Keratinocyte (primary cell): ENCODE results near the gene SLC6A7.

ENCODE experiments used
- EZH2 ChIP-seq: IDR thresholded peaks from one replicate; pipeline ENCODE4 v1.6.1; 2012; ENCODE audit warnings: inconsistent platforms, mild to moderate bottlenecking, low read length, moderate library complexity
- TF ChIP-seq, protein P1 (sequence below), 3 experiments: IDR thresholded peaks in 1 of 3; conservative IDR thresholded peaks in 1 of 3; optimal IDR thresholded peaks in 1 of 3; 2 replicates in 2 of 3; 3 replicates in 1 of 3; pipeline versions ENCODE3 to v1.5.1; 2011; ENCODE audit warnings: low read length in 3 of 3, mild to moderate bottlenecking in 3 of 3, moderate library complexity in 2 of 3, control low read depth in 1 of 3, inconsistent platforms in 1 of 3; ENCODE audit not compliant: insufficient read depth in 2 of 3; ENCODE audit errors: extremely low read depth in 1 of 3

DNA sequence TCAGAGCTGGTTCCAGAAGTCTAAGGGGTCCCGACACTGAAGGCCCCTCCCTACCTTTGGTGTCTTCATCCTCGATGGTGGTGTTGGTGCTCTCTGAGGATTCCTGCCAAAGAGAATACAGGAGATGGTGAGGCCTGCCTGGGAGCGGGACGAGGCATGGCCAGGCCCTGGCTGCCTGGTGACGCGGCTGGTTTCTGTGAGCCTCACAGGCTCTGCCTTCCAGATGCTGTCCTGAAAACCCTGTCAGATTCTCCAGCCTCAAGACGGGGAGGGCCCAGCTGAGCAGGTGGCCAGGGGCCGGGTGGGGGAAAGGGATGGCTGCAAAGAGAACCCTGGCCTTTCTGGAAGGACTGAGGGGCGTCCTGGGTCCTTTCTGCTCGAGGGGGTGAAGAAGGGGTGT, 48.8 kb downstream of the SLC6A7 start:
- TF ChIP-seq, protein P1, sequence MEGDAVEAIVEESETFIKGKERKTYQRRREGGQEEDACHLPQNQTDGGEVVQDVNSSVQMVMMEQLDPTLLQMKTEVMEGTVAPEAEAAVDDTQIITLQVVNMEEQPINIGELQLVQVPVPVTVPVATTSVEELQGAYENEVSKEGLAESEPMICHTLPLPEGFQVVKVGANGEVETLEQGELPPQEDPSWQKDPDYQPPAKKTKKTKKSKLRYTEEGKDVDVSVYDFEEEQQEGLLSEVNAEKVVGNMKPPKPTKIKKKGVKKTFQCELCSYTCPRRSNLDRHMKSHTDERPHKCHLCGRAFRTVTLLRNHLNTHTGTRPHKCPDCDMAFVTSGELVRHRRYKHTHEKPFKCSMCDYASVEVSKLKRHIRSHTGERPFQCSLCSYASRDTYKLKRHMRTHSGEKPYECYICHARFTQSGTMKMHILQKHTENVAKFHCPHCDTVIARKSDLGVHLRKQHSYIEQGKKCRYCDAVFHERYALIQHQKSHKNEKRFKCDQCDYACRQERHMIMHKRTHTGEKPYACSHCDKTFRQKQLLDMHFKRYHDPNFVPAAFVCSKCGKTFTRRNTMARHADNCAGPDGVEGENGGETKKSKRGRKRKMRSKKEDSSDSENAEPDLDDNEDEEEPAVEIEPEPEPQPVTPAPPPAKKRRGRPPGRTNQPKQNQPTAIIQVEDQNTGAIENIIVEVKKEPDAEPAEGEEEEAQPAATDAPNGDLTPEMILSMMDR (optimal IDR thresholded peaks at IDR 0.05 in 1 of 3, IDR thresholded peaks at IDR 0.05 in 1 of 3, conservative IDR thresholded peaks at IDR 0.05 in 1 of 3; ENCODE audit: extremely low read depth in 1 of 3, insufficient read depth in 2 of 3, low read length in 3 of 3) = no peak
- TF ChIP-seq EZH2 = no peak
